ENCODE data around the gene COL8A2.

The COL8A2 gene

GRCh38 chr1:36157115-36157903, 32.3 kb upstream of the COL8A2 start:
- no peak for DNase-seq

DNA sequence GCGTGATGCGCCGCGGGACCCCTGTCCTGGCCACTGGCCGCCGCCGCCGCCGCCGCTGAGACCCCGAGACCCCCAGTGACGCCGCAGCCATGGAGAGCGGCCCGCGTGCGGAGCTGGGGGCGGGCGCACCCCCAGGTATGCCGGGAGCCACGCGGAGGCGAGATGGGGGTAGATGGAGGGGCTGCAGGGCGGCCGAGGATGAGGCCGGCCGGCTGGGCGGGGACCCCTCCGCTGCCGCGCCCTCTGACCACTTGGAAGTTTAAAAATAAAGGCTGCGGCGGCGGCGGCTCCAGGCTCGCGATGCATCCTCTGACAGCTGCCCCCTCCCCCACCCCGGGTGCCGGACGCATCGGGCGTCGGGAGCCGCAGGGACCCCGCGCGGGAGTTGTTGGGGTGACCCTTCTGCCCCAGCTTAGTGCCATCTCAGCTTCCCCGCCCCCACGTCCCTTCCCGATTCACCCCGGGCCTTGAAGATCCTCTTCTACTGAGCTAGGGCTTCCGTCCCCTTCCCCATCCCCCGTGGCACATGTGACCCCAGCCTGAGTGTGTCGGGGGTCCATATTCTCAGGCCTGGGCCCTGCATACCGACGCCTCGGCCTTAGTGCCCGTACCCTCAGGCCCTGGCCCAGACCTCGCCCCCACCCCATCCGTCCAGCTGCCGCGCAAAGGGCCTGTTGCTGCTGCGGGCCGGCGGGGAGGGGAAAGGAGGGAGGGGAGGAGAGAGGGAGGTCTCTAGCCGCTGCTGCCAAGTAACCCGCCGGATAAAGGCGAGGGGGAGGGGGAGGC, 31.5 kb upstream of the COL8A2 start:
- DNase-seq = peak; percentile 85

GRCh38 chr1:36155408-36156328, 30.6 kb upstream of the COL8A2 start, which contains the start of gene MAP7D1:
TSS of gene MAP7D1 (plus strand) at chr1:36156160. CDS start at chr1:36156418, 258 bp downstream.
- peak; percentile 90 for DNase-seq

GRCh38 chr1:36154765-36155407, 29.9 kb upstream of the COL8A2 start:
- DNase-seq = peak; percentile 22

DNA sequence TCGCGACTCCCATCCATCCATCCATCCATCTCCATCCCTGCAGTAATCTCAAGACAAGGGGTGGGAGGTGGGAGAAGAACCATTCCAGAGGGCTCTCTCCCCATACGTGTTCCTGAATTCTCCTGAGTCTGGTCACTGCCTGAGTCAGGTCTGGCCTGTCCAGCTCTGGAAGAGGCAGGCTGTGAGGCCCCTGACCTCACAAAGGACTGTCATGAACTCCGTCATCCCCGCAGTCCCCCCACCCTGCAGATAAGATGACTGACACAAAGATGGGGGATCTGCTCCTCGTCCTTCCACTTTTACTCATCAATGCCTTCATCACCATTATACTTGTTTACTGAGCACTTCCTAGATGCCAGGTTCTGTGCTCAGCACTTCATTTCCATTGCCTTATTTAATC, 29.3 kb upstream of the COL8A2 start:
- DNase-seq = no peak

- DNase-seq = no peak
Measured at GRCh38 chr1:36153476-36153875, 28.5 kb upstream of the COL8A2 start.

DNA sequence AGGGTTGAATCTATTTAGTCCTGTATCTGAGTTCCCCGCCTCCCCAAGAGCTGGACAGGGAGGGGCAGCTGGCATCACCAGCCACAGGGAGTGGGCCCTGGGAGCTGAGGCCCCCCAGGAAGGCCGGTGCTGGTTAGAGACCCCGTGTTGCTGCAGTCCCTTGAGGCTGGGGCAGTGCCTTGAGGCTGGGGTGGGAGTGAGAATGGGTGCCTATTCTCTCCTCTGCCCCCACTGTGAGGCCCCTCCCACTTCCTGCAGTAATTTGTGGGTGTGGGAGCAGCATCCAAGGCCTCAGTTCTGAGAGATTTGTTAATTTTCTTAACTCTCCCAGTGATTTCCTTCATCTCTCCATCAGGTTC, 26.8 kb upstream of the COL8A2 start:
- DNase-seq = no peak

- no peak for DNase-seq
Measured at GRCh38 chr1:36151134-36151844, 26.3 kb upstream of the COL8A2 start.

DNA sequence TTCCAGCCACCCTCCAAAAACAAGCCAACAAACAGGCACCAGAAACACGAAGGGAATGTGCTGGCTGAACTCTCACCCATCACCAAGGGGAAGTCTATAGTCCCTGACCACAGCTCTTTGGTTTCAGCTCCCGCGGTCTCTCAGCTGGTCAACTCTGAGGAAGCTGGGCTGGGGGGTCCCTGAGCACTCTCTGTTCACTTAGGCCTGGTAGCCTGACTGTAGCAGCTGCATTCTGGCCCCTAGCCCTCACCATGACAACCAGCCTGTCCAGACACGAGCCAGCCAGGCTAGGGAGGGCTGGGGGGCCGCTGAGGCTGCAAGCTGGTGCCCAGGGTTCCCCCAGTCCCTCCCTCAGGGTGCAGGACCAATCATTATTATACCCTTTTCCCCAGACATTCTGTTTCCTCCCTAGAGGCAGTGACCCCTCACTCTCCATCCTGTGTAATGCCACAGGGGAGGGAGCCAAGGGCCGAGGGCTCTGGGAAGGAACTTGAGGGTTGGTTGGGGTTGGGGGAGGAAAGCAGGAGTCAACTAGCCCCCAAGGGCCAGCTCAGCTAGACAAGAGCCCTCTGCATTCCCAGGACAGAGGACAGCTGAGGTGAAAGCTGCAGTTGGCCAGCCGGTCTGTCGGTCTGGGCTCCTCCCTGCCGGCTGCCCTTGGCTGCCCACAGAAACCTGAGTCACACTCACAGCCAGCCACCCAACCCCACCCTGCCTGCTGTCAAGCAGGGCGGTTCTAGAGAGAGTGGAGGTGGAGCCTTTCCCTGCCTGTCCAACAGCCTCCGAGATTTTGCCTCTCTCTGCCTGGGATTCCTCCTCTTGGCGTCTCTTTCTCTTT, 25.5 kb upstream of the COL8A2 start:
- peak; percentile 80 for DNase-seq

DNA sequence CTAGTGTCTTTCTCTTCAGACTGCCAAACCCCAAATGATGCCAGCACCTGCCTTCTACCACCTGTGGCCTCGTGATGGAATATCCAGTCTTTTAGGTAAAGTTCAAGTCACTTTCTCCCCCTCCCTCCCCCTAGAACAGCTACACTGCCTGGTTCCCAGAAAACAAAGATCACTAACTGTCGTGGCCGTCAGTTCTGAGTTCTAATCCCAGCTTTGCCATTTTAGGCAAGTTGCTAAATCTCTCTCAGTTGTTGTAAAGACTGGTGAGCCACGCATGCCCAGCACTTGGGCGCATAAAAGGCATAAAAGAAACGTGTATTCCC, 24.9 kb upstream of the COL8A2 start:
- DNase-seq = no peak

GRCh38 chr1:36149237-36149972, 24.4 kb upstream of the COL8A2 start, which contains the start of gene TRAPPC3:
TSS of gene TRAPPC3 (minus strand) at chr1:36149486. CDS start at chr1:36149378, 108 bp downstream.
- peak; percentile 100 for DNase-seq

DNA sequence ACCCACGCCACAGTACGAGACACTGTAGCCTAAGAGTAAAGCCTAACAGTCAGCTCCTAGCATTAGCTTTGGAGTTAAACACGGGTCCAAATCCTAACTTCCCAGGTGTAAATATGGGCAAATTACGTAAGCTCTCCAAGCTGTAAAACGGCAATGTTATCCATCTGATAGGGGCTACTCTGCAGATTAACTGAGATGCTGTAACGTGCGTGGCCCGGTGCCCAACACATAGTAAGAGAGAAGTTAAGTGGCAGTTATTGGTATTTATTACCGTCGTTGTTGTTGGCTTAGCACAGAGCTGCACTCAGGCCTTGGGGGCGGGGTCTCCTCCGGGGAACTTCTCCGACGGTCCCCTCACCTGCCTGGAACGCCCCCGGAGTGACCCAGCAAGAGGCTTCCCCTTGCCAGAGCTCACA, 23.8 kb upstream of the COL8A2 start:
- DNase-seq = peak; percentile 55

GRCh38 chr1:36144413-36144812, 19.4 kb upstream of the COL8A2 start:
- no peak for DNase-seq

- no peak for DNase-seq
Measured at GRCh38 chr1:36143424-36143823, 18.4 kb upstream of the COL8A2 start.

GRCh38 chr1:36142121-36142520, 17.1 kb upstream of the COL8A2 start:
- DNase-seq = peak; percentile 39

DNA sequence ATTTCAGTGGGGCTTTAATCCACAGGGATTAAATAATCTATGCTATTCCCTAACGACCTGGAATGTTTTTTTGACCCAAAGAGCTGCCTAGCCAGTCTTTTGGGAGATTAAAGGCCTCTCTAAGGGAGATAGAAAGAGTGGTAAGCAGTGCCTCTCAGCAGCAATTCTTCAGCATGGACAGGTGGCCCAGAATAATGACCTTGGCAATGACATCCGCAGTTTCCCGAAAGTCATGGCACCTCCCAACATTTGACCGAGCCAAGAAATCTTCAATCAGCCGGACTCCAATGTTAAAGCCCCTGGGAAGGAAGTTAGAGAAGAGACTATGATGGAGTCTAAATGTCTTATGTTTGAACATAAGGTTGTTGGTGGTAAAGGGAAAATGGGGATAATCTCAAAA, 14.5 kb upstream of the COL8A2 start:
- DNase-seq = no peak

DNA sequence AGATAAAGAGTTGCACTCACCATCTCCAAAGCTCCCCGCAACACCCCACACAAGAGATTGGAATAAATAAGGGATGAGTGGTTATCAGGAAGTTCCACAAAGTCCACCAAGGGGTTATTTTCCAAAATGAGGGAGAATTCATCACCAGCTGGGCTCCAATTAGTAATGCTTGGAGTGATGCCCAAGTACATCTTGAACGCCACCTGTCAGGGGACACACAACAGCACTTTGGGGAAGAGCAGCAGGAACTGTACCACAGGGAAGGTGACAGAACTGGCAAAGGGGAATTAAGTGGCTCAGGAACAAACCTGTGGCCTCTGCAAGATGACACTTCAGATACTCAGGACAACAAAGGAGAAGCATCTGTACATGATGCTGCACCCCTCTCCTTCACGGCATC, 12.8 kb upstream of the COL8A2 start:
- DNase-seq = no peak

DNA sequence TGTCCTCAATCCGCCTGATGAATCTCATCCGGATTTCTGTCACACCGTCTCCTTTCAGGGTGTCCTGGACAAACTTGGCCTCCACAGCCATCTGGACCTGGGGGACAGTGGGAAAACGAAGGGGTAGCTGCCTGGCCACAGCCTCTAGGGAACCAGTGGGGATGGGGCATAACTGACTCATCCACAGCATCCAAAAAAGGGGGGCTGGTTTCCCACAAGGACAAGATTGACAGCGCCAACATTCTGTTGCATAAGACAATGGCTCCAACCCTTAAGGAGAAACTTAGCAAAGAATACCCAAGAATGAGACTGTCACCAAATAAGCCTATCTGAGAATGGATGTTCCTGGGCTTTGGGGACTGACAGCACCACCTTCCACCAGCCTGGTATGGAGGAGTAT, 12.2 kb upstream of the COL8A2 start:
- DNase-seq = no peak

DNA sequence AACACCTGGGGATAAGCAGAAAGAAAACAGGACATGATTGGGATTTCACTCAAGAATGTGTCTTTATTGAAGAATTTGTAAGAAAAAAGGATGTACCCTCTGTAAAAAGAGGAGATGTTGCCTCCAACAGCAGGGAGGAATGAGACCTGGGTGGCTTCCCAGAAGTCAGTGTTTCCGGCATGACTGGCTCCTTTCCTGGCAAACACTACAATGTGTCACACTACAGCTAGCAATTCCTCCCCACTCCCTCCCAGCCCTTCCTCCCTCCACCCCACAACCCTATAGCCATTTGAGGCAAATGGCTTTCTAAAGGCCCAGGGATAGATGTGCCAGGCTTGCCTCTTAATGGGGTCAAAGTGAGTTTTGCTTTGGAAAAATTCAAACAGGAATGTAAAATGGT, 11.5 kb upstream of the COL8A2 start:
- no peak for DNase-seq

DNA sequence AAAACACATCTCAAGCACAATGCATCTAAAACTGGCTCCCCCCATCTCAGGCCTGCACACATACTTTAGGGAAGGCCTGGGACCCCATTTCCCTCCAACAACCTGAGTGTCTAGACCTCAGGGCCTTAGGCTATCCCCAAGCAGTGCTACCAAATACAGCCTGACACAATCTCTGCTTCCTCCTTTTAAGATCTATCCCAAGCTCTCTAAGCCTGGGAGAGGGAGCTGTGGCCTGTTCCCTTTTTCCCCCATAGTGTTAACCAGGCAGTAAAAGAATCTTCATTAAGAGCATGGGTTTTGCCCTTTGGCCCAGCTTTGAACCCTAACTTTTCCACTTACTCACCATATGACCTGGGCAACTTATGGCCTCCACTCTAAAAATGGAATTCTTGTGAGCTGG, 10.8 kb upstream of the COL8A2 start:
- DNase-seq = no peak

Measured in midbrain (tissue), 1 donor.